GM18870 (cell line): Measurements from ENCODE around the gene AHCYL2.
"Not testable (repeated sequence)": the region's sequence is repeated elsewhere in the genome, so short reads cannot be mapped to it uniquely, and the experiment has no call there.

ENCODE experiments used
- ATAC-seq: cut with Tn5 transposase; IDR thresholded peaks from one replicate; pipeline ENCODE4 v1.9.1; 2021; ENCODE audit warnings: moderate library complexity; ENCODE audit not compliant: unreplicated experiment

AHCYL2 gene

GRCh38 chr7:129446925-129447324 is 222.1 kb downstream of the AHCYL2 start:
- ATAC-seq = not testable (repeated sequence)

GRCh38 chr7:129447445-129447844 is 222.6 kb downstream of the AHCYL2 start:
- not testable (repeated sequence) for ATAC-seq

GRCh38 chr7:129448608-129449007 is 223.8 kb downstream of the AHCYL2 start:
- not testable (repeated sequence) for ATAC-seq

GRCh38 chr7:129450295-129450694 is 225.5 kb downstream of the AHCYL2 start:
- ATAC-seq = no peak

GRCh38 chr7:129452589-129453231 is 227.9 kb downstream of the AHCYL2 start:
- ATAC-seq = no peak

GRCh38 chr7:129453510-129454248 is 228.8 kb downstream of the AHCYL2 start:
- ATAC-seq = no peak

GRCh38 chr7:129454249-129454551 is 229.4 kb downstream of the AHCYL2 start:
- no peak for ATAC-seq

GRCh38 chr7:129456421-129456820 is 231.6 kb downstream of the AHCYL2 start:
- no peak for ATAC-seq

GRCh38 chr7:129457101-129457500 is 232.3 kb downstream of the AHCYL2 start:
- no peak for ATAC-seq

- no peak for ATAC-seq
Observed at GRCh38 chr7:129458171-129458570, 233.3 kb downstream of the AHCYL2 start.

- ATAC-seq = no peak
Observed at GRCh38 chr7:129461809-129462208, 237.0 kb downstream of the AHCYL2 start.

- no peak for ATAC-seq
Observed at GRCh38 chr7:129462420-129462819, 237.6 kb downstream of the AHCYL2 start.

- ATAC-seq = no peak
Observed at GRCh38 chr7:129464194-129464593, 239.4 kb downstream of the AHCYL2 start.

GRCh38 chr7:129465080-129465479 is 240.2 kb downstream of the AHCYL2 start:
- no peak for ATAC-seq

GRCh38 chr7:129466796-129467195 is 242.0 kb downstream of the AHCYL2 start:
- ATAC-seq = no peak

- ATAC-seq = no peak
Observed at GRCh38 chr7:129468087-129468486, 243.3 kb downstream of the AHCYL2 start.

- ATAC-seq = no peak
Observed at GRCh38 chr7:129468547-129468946, 243.7 kb downstream of the AHCYL2 start.

GRCh38 chr7:129469930-129470329 is 245.1 kb downstream of the AHCYL2 start:
- no peak for ATAC-seq

- ATAC-seq = no peak
Observed at GRCh38 chr7:129470411-129470810, 245.6 kb downstream of the AHCYL2 start.

GRCh38 chr7:129471402-129471827 is 246.6 kb downstream of the AHCYL2 start:
- no peak for ATAC-seq

- not testable (repeated sequence) for ATAC-seq
Observed at GRCh38 chr7:129475931-129476330, 251.1 kb downstream of the AHCYL2 start.

- ATAC-seq = not testable (repeated sequence)
Observed at GRCh38 chr7:129476398-129476797, 251.6 kb downstream of the AHCYL2 start.
